ENCODE measurements around the gene BPIFB1. TPM values are rescaled to one million over a fixed set of nuclear protein-coding genes. Genes with fewer than 3 reads are reported as not detected.

The BPIFB1 gene
- total RNA-seq, 5 donors from 2014 or later (not counting 1 experiment from before 2014, with no cell fraction given): 0.16 to 0.76 TPM; not detected in 3

DNA sequence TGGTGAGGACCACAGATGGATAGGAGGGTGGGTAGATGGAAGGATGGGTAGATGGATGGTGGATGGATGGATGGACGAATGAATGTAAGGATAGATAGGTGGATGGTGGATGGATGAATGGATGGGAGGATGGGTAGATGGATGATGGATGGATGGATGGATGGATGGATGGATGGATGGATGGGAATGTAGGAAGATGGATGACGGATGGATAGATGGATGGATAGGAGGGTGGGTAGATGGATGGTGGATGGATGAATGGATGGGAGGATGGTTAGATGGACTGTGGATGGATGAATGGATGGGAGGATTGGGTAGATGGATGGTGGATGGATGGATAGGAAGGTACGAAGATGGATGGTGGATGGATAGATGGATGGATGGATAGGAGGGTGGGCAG lies 51.1 kb downstream of the BPIFB1 start:
- CTCF ChIA-PET: interaction anchor here in 1 of 2 donors (0.5 kb wide), 1 partner anchor 1539 kb away, joined by 3 read pairs; no protein-coding TSS in a partner anchor
- no peak for DNase-seq
- 69% methylated on average over 2 of the region's 3 CpGs for WGBS (ENCODE audit: insufficient coverage)

DNA sequence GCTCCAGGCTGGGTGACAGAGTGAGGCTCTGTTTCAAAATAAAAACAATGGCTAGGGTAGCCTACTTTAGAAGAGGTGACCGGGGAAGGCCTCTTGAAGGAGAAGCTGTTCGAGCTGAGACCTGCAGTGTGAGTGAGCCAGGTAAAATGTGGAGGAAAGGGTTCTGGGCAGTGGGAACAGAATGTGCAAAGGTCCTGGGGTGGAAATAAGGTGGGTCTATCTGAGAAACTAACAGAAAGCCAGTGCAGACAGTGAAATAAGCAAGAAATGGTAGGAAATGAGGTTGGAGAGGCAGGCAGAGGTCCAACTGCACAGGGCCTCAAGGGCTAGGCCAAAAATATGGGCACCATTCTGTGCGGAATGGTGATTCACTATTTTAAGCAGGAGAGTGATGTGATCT lies 53.4 kb downstream of the BPIFB1 start:
- Mint-ChIP-seq H3K27me3 (peaks cover 0 to 7% of the 10 kb centered on the region in 2 donors), H3K4me1 (no peaks in the 10 kb centered on the region), H3K4me3 (no peak overlapping the region), H3K36me3 (no peaks in the 10 kb centered on the region), H3K9me3 (no peaks in the 10 kb centered on the region), H3K27ac (no peak overlapping the region)
- ATAC-seq (replicated peaks in 1 of 4) (no peak), DNase-seq (no peak)
- no peaks in the 10 kb centered on the region for H3K4me1 ChIP-seq (ENCODE audit: control insufficient read depth in 1 of 2, extremely low read depth in 1 of 2, insufficient read depth in 2 of 2, low read length in 2 of 2)
- no peaks in the 10 kb centered on the region for H3K36me3 ChIP-seq (ENCODE audit: control insufficient read depth in 2 of 2, extremely low read depth in 1 of 2, insufficient read depth in 1 of 2, low read length in 1 of 2)
- peaks cover 0 to 13% of the 10 kb centered on the region in 2 experiments for H3K27me3 ChIP-seq (replicated peaks in 1 of 2; ENCODE audit: control insufficient read depth in 2 of 2, extremely low read depth in 1 of 2, insufficient read depth in 2 of 2, low read length in 1 of 2)
- H3K27ac ChIP-seq (ENCODE audit: low read length): no peak overlapping the region
- ChIA-PET POLR2A (no interaction called here), CTCF (no interaction called here)
- no peak overlapping the region for H3K4me3 ChIP-seq (ENCODE audit: control insufficient read depth in 1 of 2, extremely low read depth in 1 of 2, low read length in 1 of 2)
- 87% methylated on average over 3 of the region's 3 CpGs for WGBS (ENCODE audit: insufficient coverage)
- H3K9me3 ChIP-seq: no peaks in the 10 kb centered on the region

More for the DNA sequence above, 51.1 kb downstream of the BPIFB1 start:
- H3K4me3 ChIP-seq (ENCODE audit: control insufficient read depth in 1 of 2, extremely low read depth in 1 of 2, low read length in 1 of 2): no peak overlapping the region
- H3K4me1 ChIP-seq (ENCODE audit: control insufficient read depth in 1 of 2, extremely low read depth in 1 of 2, insufficient read depth in 2 of 2, low read length in 2 of 2): no peaks in the 10 kb centered on the region
- peaks cover 0 to 13% of the 10 kb centered on the region in 2 experiments for H3K27me3 ChIP-seq (replicated peaks in 1 of 2; ENCODE audit: control insufficient read depth in 2 of 2, extremely low read depth in 1 of 2, insufficient read depth in 2 of 2, low read length in 1 of 2)
- no peaks in the 10 kb centered on the region for H3K9me3 Mint-ChIP-seq
- H3K9me3 ChIP-seq: no peaks in the 10 kb centered on the region
- H3K27ac ChIP-seq (ENCODE audit: low read length): no peak overlapping the region
- no peak overlapping the region for H3K4me3 Mint-ChIP-seq
- ATAC-seq (replicated peaks in 1 of 4): no peak
- peaks cover 0 to 7% of the 10 kb centered on the region in 2 donors for H3K27me3 Mint-ChIP-seq
- H3K27ac Mint-ChIP-seq: no peak overlapping the region
- no peaks in the 10 kb centered on the region for H3K36me3 Mint-ChIP-seq
- H3K36me3 ChIP-seq (ENCODE audit: control insufficient read depth in 2 of 2, extremely low read depth in 1 of 2, insufficient read depth in 1 of 2, low read length in 1 of 2): no peaks in the 10 kb centered on the region
- POLR2A ChIA-PET: no interaction called here
- no peaks in the 10 kb centered on the region for H3K4me1 Mint-ChIP-seq

DNA sequence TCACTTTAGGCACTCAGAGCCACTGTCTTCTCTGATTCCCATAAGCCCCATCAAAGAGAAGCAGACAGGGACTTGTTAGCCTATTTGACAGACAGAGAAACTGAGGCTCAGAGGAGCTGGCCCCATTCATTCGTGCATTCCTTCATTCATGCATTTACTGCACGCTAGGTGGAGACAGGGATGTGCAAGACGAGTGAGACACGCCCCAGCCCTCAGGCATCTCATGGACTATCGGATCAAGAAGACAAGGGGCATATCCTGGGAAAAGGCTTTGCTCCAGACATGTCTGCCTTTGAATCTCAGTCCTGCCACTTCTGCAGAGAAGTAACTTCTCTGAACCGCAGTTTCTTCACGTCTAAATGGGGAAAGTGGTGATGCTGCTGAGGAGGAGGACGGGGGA lies 54.1 kb downstream of the BPIFB1 start:
- DNase-seq: no peak
- Mint-ChIP-seq H3K36me3 (no peaks in the 10 kb centered on the region), H3K27ac (no peak overlapping the region), H3K4me1 (no peaks in the 10 kb centered on the region), H3K27me3 (peaks cover 0 to 7% of the 10 kb centered on the region in 2 donors), H3K9me3 (no peaks in the 10 kb centered on the region), H3K4me3 (no peak overlapping the region)
- Histone ChIP-seq H3K9me3 (no peaks in the 10 kb centered on the region), H3K27ac (ENCODE audit: low read length) (no peak overlapping the region), H3K36me3 (ENCODE audit: control insufficient read depth in 2 of 2, extremely low read depth in 1 of 2, insufficient read depth in 1 of 2, low read length in 1 of 2) (no peaks in the 10 kb centered on the region), H3K4me1 (ENCODE audit: control insufficient read depth in 1 of 2, extremely low read depth in 1 of 2, insufficient read depth in 2 of 2, low read length in 2 of 2) (no peaks in the 10 kb centered on the region), H3K27me3 (replicated peaks in 1 of 2; ENCODE audit: control insufficient read depth in 2 of 2, extremely low read depth in 1 of 2, insufficient read depth in 2 of 2, low read length in 1 of 2) (peaks cover 0 to 13% of the 10 kb centered on the region in 2 experiments), H3K4me3 (ENCODE audit: control insufficient read depth in 1 of 2, extremely low read depth in 1 of 2, low read length in 1 of 2) (no peak overlapping the region)
- ChIA-PET CTCF (no interaction called here), POLR2A (no interaction called here)
- no peak for ATAC-seq (replicated peaks in 1 of 4)
- WGBS (ENCODE audit: insufficient coverage): 95% methylated on average over 8 of the region's 8 CpGs

DNA sequence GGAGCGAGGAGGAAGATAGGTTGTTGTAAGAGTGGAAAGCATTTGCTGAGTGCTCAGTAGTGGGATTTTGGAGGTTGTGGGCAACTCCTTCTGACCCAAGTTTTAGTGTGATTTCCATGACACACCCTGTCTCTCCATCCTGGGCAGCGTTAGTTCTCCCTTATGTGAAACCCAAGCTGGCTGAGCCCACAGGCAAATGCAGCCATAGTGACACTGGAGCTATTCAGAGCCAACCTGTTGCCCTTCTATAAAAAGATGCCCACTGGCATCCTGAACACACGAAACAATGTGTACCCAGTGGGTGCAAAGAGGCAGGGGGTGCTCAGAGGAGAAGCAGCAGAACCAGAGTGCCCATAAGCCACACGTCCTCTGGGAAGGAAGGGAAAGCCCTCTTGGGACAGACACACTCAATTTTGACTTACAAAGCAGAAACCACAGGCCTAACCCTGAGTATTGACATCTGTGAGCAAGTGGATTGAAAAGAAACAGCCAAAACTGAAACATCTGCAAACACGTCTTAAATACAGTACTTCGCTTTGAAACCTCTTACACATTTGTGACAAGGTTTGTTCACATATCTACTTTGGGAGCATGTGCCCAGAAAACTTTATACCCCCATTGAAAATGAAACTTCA lies 54.6 kb downstream of the BPIFB1 start:
- no peak overlapping the region for H3K27ac Mint-ChIP-seq

DNA sequence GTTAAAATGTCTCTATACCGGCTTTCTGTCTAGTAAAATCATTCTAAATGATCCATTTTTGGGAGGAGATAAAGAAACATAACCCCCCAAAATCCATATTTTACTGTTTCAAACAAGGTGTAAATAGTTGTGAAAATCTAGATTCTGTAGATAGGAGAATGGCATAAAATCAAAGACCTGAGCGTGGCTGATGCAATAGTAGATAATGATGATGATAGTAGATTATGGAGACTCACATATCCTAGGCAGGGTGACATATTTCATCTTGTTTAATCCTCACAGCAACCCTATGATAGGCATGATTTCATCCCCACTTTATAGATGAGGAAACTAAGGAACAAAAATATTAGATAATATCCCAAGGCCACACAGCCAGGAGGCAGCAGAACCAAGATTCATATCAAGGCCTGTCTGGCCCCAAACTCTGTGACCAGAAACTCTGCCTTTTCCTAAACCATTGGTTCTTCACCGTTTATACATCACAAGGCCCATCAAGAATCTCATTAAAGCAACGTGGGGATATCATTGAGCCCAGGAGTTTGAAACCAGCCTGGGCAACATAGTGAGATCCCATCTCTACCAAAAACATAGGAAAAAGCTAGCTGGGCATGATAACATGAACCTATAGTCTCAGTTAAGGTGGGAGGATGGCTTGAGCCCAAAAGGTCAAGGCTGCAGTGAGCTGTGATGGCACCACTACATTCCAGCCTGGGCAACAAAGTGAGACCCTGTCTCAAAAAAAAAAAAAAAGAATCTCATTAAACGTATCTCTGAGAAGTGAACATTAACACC lies 55.6 kb downstream of the BPIFB1 start:
- ATAC-seq (replicated peaks in 1 of 4) (no peak), DNase-seq (no peak)
- Histone ChIP-seq H3K36me3 (ENCODE audit: control insufficient read depth in 2 of 2, extremely low read depth in 1 of 2, insufficient read depth in 1 of 2, low read length in 1 of 2) (no peaks in the 10 kb centered on the region), H3K9me3 (no peaks in the 10 kb centered on the region), H3K27me3 (replicated peaks in 1 of 2; ENCODE audit: control insufficient read depth in 2 of 2, extremely low read depth in 1 of 2, insufficient read depth in 2 of 2, low read length in 1 of 2) (peaks cover 0 to 7% of the 10 kb centered on the region in 2 experiments), H3K4me3 (ENCODE audit: control insufficient read depth in 1 of 2, extremely low read depth in 1 of 2, low read length in 1 of 2) (no peak overlapping the region), H3K4me1 (ENCODE audit: control insufficient read depth in 1 of 2, extremely low read depth in 1 of 2, insufficient read depth in 2 of 2, low read length in 2 of 2) (no peaks in the 10 kb centered on the region), H3K27ac (ENCODE audit: low read length) (no peak overlapping the region)
- WGBS (ENCODE audit: insufficient coverage): 78% methylated on average over 1 of the region's 5 CpGs
- no peak overlapping the region for H3K4me3 Mint-ChIP-seq
- ChIA-PET CTCF (no interaction called here), POLR2A (no interaction called here)
- no peaks in the 10 kb centered on the region for H3K36me3 Mint-ChIP-seq
- no peak overlapping the region for H3K27ac Mint-ChIP-seq
- no peaks in the 10 kb centered on the region for H3K4me1 Mint-ChIP-seq
- peaks cover 0 to 4% of the 10 kb centered on the region in 2 donors for H3K27me3 Mint-ChIP-seq
- no peaks in the 10 kb centered on the region for H3K9me3 Mint-ChIP-seq

More for the DNA sequence above, 54.6 kb downstream of the BPIFB1 start:
- CTCF ChIA-PET: no interaction called here
- ATAC-seq (replicated peaks in 1 of 4) (no peak), DNase-seq (no peak)
- no peak overlapping the region for H3K27ac ChIP-seq (ENCODE audit: low read length)
- no peaks in the 10 kb centered on the region for H3K36me3 ChIP-seq (ENCODE audit: control insufficient read depth in 2 of 2, extremely low read depth in 1 of 2, insufficient read depth in 1 of 2, low read length in 1 of 2)
- 69% methylated on average over 3 of the region's 6 CpGs for WGBS (ENCODE audit: insufficient coverage)
- H3K36me3 Mint-ChIP-seq: no peaks in the 10 kb centered on the region
- H3K9me3 Mint-ChIP-seq: no peaks in the 10 kb centered on the region
- H3K4me3 ChIP-seq (ENCODE audit: control insufficient read depth in 1 of 2, extremely low read depth in 1 of 2, low read length in 1 of 2): no peak overlapping the region
- H3K4me1 ChIP-seq (ENCODE audit: control insufficient read depth in 1 of 2, extremely low read depth in 1 of 2, insufficient read depth in 2 of 2, low read length in 2 of 2): no peaks in the 10 kb centered on the region
- peaks cover 0 to 12% of the 10 kb centered on the region in 2 experiments for H3K27me3 ChIP-seq (replicated peaks in 1 of 2; ENCODE audit: control insufficient read depth in 2 of 2, extremely low read depth in 1 of 2, insufficient read depth in 2 of 2, low read length in 1 of 2)
- no peaks in the 10 kb centered on the region for H3K4me1 Mint-ChIP-seq
- POLR2A ChIA-PET: no interaction called here
- no peak overlapping the region for H3K4me3 Mint-ChIP-seq
- H3K9me3 ChIP-seq: no peaks in the 10 kb centered on the region
- peaks cover 0 to 5% of the 10 kb centered on the region in 2 donors for H3K27me3 Mint-ChIP-seq

DNA sequence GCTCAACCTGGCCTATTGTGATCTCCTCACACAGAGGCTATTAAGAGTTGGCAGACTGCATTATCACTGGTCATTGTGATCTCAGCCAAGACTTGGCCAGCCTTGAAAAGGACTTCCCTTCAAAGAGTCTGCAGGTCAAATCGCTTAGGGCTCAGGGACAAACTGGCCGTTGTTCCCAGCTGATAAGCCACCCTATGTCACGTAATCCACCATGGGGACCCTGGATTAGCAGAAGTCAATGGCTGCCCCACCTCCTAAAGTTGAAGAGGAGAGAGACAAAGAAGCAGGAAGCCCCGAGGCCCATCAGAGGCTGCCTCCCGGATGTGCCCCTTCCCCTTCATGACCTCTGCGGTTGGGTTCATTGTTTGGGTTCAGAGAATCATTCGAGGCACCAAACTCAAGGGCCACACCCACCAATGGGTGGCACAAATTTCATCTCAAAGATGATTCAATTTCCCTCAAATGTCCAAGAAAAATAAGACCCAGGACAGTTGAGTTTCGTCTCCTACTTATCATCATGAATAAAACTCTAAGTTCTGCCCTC lies 56.6 kb downstream of the BPIFB1 start:
- Histone ChIP-seq H3K4me1 (ENCODE audit: control insufficient read depth in 1 of 2, extremely low read depth in 1 of 2, insufficient read depth in 2 of 2, low read length in 2 of 2) (no peaks in the 10 kb centered on the region), H3K36me3 (ENCODE audit: control insufficient read depth in 2 of 2, extremely low read depth in 1 of 2, insufficient read depth in 1 of 2, low read length in 1 of 2) (no peaks in the 10 kb centered on the region), H3K27ac (ENCODE audit: low read length) (no peak overlapping the region), H3K4me3 (ENCODE audit: control insufficient read depth in 1 of 2, extremely low read depth in 1 of 2, low read length in 1 of 2) (no peak overlapping the region), H3K9me3 (no peaks in the 10 kb centered on the region), H3K27me3 (replicated peaks in 1 of 2; ENCODE audit: control insufficient read depth in 2 of 2, extremely low read depth in 1 of 2, insufficient read depth in 2 of 2, low read length in 1 of 2) (peaks cover 0 to 7% of the 10 kb centered on the region in 2 experiments)
- Mint-ChIP-seq H3K4me3 (no peak overlapping the region), H3K36me3 (no peaks in the 10 kb centered on the region), H3K9me3 (no peaks in the 10 kb centered on the region), H3K27ac (no peak overlapping the region), H3K27me3 (peaks cover 0 to 4% of the 10 kb centered on the region in 2 donors), H3K4me1 (no peaks in the 10 kb centered on the region)
- 55% methylated on average over 5 of the region's 8 CpGs for WGBS (ENCODE audit: insufficient coverage)
- ATAC-seq (replicated peaks in 1 of 4) (no peak), DNase-seq (no peak)
- ChIA-PET CTCF (no interaction called here), POLR2A (no interaction called here)

Measured in T-cell (primary cell).